TTC549 (cell line): Measurements from ENCODE around the gene NPEPPS.

ENCODE experiments used
- FAIRE-seq: peaks from 2 replicates; lab custom pipeline; 2012; peaks lifted over from hg19 to GRCh38; lab: Jason Lieb, UNC

NPEPPS gene

GRCh38 chr17:47633996-47634395, 103.1 kb downstream of the NPEPPS start:
- FAIRE-seq = no peak

GRCh38 chr17:47634870-47635269, 104.0 kb downstream of the NPEPPS start:
- FAIRE-seq = no peak

DNA sequence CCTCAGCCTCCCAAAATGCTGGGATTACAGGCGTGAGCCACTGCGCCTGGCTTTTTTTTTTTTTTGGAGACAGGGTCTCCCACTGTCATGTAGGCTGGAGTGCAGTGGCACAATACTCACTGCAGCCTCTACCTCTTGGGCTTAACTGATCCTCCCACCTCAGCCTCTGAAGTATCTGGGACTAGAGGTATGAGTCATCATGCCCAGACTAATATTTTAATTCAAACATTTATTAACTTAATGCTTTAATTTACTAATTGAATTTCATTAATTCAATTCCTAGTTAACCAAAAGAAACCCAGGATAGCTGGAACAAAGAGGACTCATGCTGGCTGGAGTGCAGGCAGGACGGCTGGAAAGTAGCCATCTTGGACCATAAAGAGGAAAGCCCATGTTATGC, 104.8 kb downstream of the NPEPPS start:
- FAIRE-seq = no peak

- no peak for FAIRE-seq
Observed at GRCh38 chr17:47636273-47637030, 105.5 kb downstream of the NPEPPS start.

DNA sequence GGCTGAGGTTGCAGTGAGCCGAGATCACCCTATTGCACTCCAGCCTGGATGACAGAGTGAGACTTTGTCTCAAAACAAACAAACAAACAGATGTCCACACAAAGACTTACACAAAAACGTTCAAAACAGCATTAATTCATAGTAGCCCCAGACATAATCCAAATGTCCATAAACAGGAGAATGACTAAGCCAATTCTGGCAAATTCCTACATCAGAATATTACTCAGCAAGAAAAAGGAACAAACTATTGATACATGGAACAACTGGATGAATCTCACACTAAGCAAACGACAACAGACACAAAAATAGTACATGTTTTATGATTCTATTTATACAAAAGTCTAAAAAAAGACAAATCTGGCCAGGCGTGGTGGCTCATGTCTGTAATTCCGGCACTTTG, 108.0 kb downstream of the NPEPPS start:
- no peak for FAIRE-seq

DNA sequence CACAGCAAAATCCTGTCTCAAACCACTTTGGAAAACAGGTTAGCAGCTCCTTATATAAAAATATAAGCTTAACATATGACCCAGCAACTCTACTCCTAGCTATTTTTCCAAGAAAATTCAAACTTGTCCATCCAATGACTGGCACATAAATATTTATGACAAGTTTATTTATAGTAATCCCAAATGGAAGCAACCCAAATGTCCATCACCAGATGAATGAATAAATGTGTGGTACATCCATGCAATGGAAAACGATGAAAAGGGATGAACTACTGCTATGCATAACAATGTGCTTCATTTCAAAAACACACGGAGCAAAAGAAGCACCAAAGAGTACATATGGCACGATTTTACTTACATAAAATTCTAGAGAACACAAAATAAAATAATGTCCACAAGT, 109.2 kb downstream of the NPEPPS start:
- no peak for FAIRE-seq

DNA sequence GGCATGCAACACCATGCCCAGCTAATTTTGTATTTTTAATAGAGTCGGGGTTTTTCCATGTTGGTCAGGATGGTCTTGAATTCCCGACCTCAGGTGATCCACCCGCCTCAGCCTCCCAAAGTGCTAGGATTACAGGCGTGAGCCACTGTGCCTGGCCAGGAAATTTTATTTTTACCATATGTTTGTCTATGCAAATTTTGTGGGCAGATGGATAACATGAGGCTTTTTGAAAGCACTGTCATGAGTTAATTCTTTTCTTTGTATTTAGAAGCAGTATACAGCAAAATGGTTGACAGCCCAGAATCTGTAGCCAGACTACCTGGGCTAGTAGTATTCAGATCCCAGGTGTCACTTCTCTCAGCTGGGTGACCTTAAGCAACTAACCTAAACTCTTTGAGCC, 110.3 kb downstream of the NPEPPS start:
- FAIRE-seq = no peak

GRCh38 chr17:47643116-47643515, 112.2 kb downstream of the NPEPPS start:
- no peak for FAIRE-seq

GRCh38 chr17:47644324-47644723, 113.4 kb downstream of the NPEPPS start:
- no peak for FAIRE-seq

DNA sequence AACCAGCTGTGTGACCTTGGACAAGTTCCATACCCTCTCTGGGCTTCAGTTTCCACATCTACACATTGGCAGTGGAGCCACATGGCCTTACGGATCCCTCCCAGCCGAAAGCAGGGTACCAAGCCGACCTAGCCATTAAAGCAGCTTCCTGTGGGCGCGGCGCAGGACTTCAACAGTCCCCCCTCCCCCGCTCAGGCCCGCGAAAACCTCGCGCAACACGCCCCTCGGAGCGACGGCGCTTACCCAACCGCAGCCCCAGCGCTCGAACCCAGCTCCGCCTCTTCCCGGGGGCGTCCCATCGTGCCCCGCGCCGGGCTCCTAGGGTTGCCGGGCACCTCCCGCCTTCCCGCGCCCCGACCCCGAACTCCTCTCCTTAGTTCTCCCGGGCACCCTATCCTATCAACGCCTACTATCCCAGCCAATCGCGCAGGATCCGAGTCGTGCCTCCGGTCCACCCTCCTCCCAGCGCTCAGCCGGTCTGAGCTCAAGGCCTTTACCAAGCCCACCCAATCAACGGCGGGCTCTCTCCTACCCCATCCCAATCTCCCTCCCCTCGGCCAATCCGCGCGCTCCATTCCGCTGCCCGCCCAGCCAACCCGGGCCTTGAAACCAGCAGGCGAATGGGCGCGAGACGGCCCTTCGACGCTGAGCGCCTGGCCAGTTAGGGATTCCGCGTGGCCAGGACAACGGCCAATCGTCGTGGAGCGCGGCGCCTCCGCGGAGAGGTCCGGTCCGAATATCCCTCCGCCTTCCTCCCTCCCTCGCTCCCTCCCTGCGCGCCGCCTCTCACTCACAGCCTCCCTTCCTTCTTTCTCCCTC, 118.5 kb downstream of the NPEPPS start, which contains the start of gene KPNB1:
KPNB1 (plus strand) TSS at position 767 of the 819 bp plus-strand sequence. CDS start 326 bp downstream, outside the sequence.
- peak; percentile 94 for FAIRE-seq

GRCh38 chr17:47649972-47650524, 119.1 kb downstream of the NPEPPS start:
- FAIRE-seq = no peak

- FAIRE-seq = no peak
Observed at GRCh38 chr17:47650525-47651522, 119.9 kb downstream of the NPEPPS start.

DNA sequence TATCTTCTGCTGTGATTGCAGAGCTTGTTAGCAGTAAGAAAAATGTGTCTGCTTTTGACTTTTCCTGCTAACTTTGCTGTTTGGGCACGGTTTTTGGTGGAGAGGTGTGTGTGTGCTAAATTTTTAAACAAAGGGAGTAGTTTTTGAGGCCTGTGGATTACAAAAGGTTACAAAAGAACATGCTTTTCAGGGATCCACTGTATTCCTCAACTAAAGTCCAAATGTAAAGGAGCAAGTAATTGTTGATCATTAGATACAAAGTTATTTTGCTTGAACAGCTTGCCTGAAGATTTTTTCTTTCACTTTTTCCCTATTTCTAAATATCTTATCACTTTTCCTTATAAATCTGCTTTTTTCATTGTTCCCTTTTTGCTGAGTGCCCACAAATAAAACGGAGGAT, 120.8 kb downstream of the NPEPPS start:
- no peak for FAIRE-seq

- FAIRE-seq = no peak
Observed at GRCh38 chr17:47652570-47652969, 121.7 kb downstream of the NPEPPS start.

DNA sequence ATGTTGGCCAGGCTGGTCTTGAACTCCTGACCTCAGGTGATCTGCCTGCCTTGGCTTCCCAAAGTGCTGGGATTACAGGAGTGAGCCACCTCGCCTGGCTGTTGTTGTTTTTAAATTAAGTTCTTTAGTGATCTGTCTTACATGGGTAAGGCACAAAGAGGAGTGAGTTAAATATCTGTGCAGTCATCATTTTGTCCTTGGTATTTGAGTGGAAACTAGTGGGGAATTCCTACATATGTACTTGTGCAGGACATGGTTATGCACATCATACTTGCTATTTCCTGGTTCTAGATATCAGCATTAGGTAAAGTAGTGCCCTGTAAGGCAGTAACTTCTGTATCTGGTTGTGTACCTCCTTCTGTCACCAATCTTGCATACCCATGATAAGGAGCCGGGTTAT, 122.5 kb downstream of the NPEPPS start:
- FAIRE-seq = no peak

- FAIRE-seq = no peak
Observed at GRCh38 chr17:47654991-47655390, 124.1 kb downstream of the NPEPPS start.

DNA sequence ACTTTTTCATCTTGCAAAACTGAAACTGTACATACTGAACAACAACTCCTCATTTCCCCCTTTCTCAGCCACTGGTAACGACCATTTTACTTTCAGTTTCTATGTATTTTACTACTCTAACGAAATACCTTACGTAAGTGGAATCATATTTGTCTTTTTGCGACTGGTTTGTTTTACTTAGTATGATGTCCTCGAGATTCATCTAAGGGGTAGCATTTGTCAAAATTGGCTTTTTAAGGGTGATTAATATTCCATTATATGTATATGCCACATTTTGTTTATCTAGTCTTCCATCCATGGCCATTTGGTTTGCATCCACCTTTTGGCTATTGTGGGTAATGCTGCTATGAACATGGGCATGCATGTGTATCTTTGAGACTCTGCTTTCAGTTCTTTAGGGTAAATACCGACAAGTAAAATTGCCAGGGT, 129.2 kb downstream of the NPEPPS start:
- no peak for FAIRE-seq

GRCh38 chr17:47663912-47664623, 133.2 kb downstream of the NPEPPS start:
- peak; percentile 13 for FAIRE-seq

DNA sequence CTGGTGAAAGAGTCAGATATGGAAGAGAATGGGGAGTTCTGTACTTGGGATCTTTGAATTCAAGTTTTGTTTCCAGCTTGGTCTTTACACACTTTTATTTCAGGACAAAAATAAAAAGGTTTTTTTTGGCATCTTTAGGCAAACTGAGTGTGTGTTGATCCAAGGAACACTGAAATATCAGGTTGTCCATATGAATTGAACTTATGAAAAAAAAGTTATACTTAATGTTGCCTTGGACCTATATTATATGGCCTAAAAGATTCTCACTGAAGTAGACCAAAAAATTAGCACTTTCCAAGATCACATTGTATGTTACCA, 133.7 kb downstream of the NPEPPS start:
- FAIRE-seq = no peak

DNA sequence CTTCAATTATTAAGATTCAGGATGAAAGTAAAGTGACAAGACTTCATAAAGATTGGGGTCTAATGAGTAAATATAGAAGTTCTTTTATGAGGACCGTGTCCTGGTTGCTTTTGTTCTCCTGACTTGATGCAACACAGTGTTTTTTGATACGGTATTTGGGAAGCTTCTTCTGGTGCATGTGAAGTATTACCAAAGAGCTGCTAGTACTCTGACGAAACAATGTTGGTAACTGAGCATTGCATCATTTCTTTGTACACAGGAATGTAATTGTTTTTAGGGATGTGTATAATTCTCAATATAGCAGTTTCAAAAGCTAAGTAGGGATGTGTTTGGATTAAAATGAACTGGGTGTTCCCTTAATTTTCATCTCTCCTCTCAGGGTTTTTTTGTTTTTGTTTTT, 134.7 kb downstream of the NPEPPS start:
- FAIRE-seq = no peak

DNA sequence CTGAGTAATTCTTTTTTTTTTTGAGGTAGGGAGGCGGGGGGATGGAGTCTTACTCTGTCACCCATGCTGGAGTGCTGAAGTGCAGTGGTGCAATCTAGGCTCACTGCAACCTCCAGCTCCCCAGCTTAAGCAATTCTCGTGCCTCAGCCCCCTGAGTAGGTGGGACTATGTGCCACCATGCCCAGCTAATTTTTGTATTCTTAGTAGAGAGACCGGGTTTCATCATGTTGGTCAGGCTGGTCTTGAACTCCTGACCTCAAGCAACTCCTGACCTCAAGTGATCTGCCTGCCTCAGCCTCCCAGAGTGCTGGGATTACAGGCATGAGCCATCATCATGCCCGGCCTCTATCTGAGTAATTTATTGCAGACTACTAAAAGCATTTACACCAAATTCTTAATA, 138.2 kb downstream of the NPEPPS start:
- no peak for FAIRE-seq
